ENCODE results near the gene EPB41L4A.

DNA sequence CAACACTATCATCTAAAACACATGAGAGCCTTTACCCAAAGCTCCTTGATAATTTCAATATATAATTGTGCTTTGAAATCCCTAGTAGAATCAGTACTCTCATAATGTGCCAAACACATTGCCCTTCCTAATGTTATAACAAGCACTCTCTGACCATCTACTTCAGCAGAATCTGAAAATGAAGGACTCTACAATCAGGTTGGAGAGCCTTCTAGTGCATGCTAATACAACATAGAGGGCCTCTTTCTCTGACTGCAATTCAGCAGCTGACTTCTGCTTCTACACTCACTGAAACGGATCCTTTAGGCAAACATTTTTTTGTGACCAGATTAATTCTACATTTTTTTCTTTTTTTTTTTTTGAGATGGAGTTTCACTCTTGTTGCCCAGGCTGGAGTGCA lies 155.6 kb downstream of the EPB41L4A start:
- TF ChIP-seq POLR2A (IDR thresholded peaks at IDR 0.05), result no peak
- TF ChIP-seq, protein P1, sequence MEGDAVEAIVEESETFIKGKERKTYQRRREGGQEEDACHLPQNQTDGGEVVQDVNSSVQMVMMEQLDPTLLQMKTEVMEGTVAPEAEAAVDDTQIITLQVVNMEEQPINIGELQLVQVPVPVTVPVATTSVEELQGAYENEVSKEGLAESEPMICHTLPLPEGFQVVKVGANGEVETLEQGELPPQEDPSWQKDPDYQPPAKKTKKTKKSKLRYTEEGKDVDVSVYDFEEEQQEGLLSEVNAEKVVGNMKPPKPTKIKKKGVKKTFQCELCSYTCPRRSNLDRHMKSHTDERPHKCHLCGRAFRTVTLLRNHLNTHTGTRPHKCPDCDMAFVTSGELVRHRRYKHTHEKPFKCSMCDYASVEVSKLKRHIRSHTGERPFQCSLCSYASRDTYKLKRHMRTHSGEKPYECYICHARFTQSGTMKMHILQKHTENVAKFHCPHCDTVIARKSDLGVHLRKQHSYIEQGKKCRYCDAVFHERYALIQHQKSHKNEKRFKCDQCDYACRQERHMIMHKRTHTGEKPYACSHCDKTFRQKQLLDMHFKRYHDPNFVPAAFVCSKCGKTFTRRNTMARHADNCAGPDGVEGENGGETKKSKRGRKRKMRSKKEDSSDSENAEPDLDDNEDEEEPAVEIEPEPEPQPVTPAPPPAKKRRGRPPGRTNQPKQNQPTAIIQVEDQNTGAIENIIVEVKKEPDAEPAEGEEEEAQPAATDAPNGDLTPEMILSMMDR (IDR thresholded peaks at IDR 0.05), result no peak

Data from adrenal gland (tissue), 5 donors.